NB4 (cell line): Measurements from ENCODE around the gene VEPH1.

Experiments
- CTCF ChIP-seq: IDR thresholded peaks from one replicate; pipeline ENCODE4 v1.5.1; 2012; ENCODE audit warnings: low read depth, low read length
- MAX ChIP-seq: IDR thresholded peaks from 2 replicates; pipeline ENCODE4 v1.6.1; 2011; ENCODE audit warnings: low read depth, low read length
- MYC ChIP-seq: IDR thresholded peaks from 2 replicates; pipeline ENCODE4 v1.6.1; 2011; ENCODE audit warnings: low read depth, low read length
- POLR2A ChIP-seq: IDR thresholded peaks from 2 replicates; pipeline ENCODE4 v1.6.1; 2011; ENCODE audit warnings: mild to moderate bottlenecking; ENCODE audit not compliant: insufficient read length; ENCODE audit errors: extremely low read depth

- TF ChIP-seq CTCF (no peak), POLR2A (no peak), MAX (no peak), MYC (no peak)
Observed at GRCh38 chr3:157279237-157279636, 224.0 kb downstream of the VEPH1 start.
